Activated naive CD8-positive, alpha-beta T cell treated with anti-CD3 and anti-CD28 coated beads for 36 hours (primary cell): ENCODE measurements around the gene HSFX1. TPM values are rescaled to one million over a fixed set of nuclear protein-coding genes. Genes with fewer than 3 reads are reported as not detected.
"Not testable (repeated sequence)": the region's sequence is repeated elsewhere in the genome, so short reads cannot be mapped to it uniquely, and the experiment has no call there.

Experiments used
- DNase-seq: peaks from one replicate; pipeline ENCODE4 v3.0.0; 2021
- H3K27ac Mint-ChIP-seq: one replicate; pipeline ENCODE4 v1.8.0; 2022; ENCODE audit warnings: mild to moderate bottlenecking, moderate library complexity, mixed read lengths
- H3K27me3 Mint-ChIP-seq: one replicate; pipeline ENCODE4 v1.8.0; 2022; ENCODE audit warnings: mild to moderate bottlenecking, mixed read lengths
- H3K36me3 Mint-ChIP-seq: one replicate; pipeline ENCODE4 v1.8.0; 2021; ENCODE audit warnings: mild to moderate bottlenecking, mixed read lengths
- H3K4me1 Mint-ChIP-seq: one replicate; pipeline ENCODE4 v1.8.0; 2021; ENCODE audit warnings: mixed read lengths
- H3K4me3 Mint-ChIP-seq: one replicate; pipeline ENCODE4 v1.8.0; 2022; ENCODE audit warnings: mild to moderate bottlenecking, moderate library complexity, mixed read lengths
- H3K9me3 Mint-ChIP-seq: one replicate; pipeline ENCODE4 v1.8.0; 2022; ENCODE audit warnings: mixed read lengths
- total RNA-seq, 2 experiments: library from RNA; stranded (reverse); gene quantifications; one replicate each; pipeline ENCODE4 v1.2.3, GENCODE V29; 2021

The HSFX1 gene
- total RNA-seq, 2 experiments from 2014 or later = 0.24 to 0.25 TPM

- not testable (repeated sequence) for H3K27me3 Mint-ChIP-seq
Measured at GRCh38 chrX:149781727-149782126, 7.9 kb downstream of the HSFX1 start, which contains the start of gene MAGEA9. Gene MAGEA9, plus strand, starts transcription at chrX:149781930. Its CDS starts 4,281 bp downstream, at chrX:149786211.

GRCh38 chrX:149795531-149795930, 21.7 kb downstream of the HSFX1 start:
- not testable (repeated sequence) for H3K27ac Mint-ChIP-seq

More at GRCh38 chrX:149781727-149782126, 7.9 kb downstream of the HSFX1 start, which contains the start of gene MAGEA9:
- not testable (repeated sequence) for H3K27ac Mint-ChIP-seq, H3K4me1 Mint-ChIP-seq, DNase-seq, H3K36me3 Mint-ChIP-seq, H3K9me3 Mint-ChIP-seq, H3K4me3 Mint-ChIP-seq

GRCh38 chrX:149799095-149799714, 25.3 kb downstream of the HSFX1 start:
- peaks cover 2% of the 10 kb centered on the region for H3K36me3 Mint-ChIP-seq
- peak overlapping the region; percentile 68 for H3K27ac Mint-ChIP-seq
- no peak for DNase-seq
- H3K4me1 Mint-ChIP-seq = peaks cover 32% of the 10 kb centered on the region
- no peak overlapping the region for H3K4me3 Mint-ChIP-seq
- no peaks in the 10 kb centered on the region for H3K27me3 Mint-ChIP-seq
- H3K9me3 Mint-ChIP-seq = no peaks in the 10 kb centered on the region

More at GRCh38 chrX:149795531-149795930, 21.7 kb downstream of the HSFX1 start:
- H3K4me3 Mint-ChIP-seq, H3K9me3 Mint-ChIP-seq, H3K27me3 Mint-ChIP-seq, H3K36me3 Mint-ChIP-seq, DNase-seq: not testable (repeated sequence)
- peaks cover 24% of the 10 kb centered on the region for H3K4me1 Mint-ChIP-seq

- DNase-seq = no peak
- Mint-ChIP-seq H3K4me3 (no peak overlapping the region), H3K4me1 (peaks cover 32% of the 10 kb centered on the region), H3K36me3 (peaks cover 2% of the 10 kb centered on the region), H3K27me3 (no peaks in the 10 kb centered on the region), H3K9me3 (no peaks in the 10 kb centered on the region), H3K27ac (peak overlapping the region; percentile 68)
Measured at GRCh38 chrX:149799938-149800337, 26.1 kb downstream of the HSFX1 start.

GRCh38 chrX:149803458-149804062, 29.7 kb downstream of the HSFX1 start:
- no peaks in the 10 kb centered on the region for H3K9me3 Mint-ChIP-seq
- peaks cover 24% of the 10 kb centered on the region for H3K4me1 Mint-ChIP-seq
- H3K27ac Mint-ChIP-seq = no peak overlapping the region
- no peak for DNase-seq
- no peak overlapping the region for H3K4me3 Mint-ChIP-seq
- no peaks in the 10 kb centered on the region for H3K36me3 Mint-ChIP-seq
- H3K27me3 Mint-ChIP-seq = no peaks in the 10 kb centered on the region

- Mint-ChIP-seq H3K9me3 (no peaks in the 10 kb centered on the region), H3K36me3 (no peaks in the 10 kb centered on the region), H3K4me3 (no peak overlapping the region), H3K4me1 (peaks cover 21% of the 10 kb centered on the region), H3K27ac (no peak overlapping the region), H3K27me3 (no peaks in the 10 kb centered on the region)
- no peak for DNase-seq
Measured at GRCh38 chrX:149804102-149804501, 30.2 kb downstream of the HSFX1 start.

- Mint-ChIP-seq H3K36me3 (no peaks in the 10 kb centered on the region), H3K27me3 (no peaks in the 10 kb centered on the region), H3K27ac (no peak overlapping the region), H3K4me3 (no peak overlapping the region), H3K9me3 (no peaks in the 10 kb centered on the region), H3K4me1 (no peaks in the 10 kb centered on the region)
- DNase-seq = no peak
Measured at GRCh38 chrX:149807747-149808458, 34.0 kb downstream of the HSFX1 start.

- Mint-ChIP-seq H3K4me1 (peaks cover 8% of the 10 kb centered on the region), H3K9me3 (no peaks in the 10 kb centered on the region), H3K27me3 (peaks cover 26% of the 10 kb centered on the region), H3K4me3 (no peak overlapping the region), H3K36me3 (no peaks in the 10 kb centered on the region), H3K27ac (no peak overlapping the region)
- DNase-seq = no peak
Measured at GRCh38 chrX:149818652-149819051, 44.8 kb downstream of the HSFX1 start.

GRCh38 chrX:149819371-149819770, 45.5 kb downstream of the HSFX1 start:
- DNase-seq = no peak
- H3K9me3 Mint-ChIP-seq = no peaks in the 10 kb centered on the region
- no peaks in the 10 kb centered on the region for H3K36me3 Mint-ChIP-seq
- H3K27ac Mint-ChIP-seq = no peak overlapping the region
- peaks cover 8% of the 10 kb centered on the region for H3K4me1 Mint-ChIP-seq
- no peak overlapping the region for H3K4me3 Mint-ChIP-seq
- H3K27me3 Mint-ChIP-seq = peaks cover 24% of the 10 kb centered on the region

- no peaks in the 10 kb centered on the region for H3K9me3 Mint-ChIP-seq
- DNase-seq = peak; percentile 44
- peaks cover 23% of the 10 kb centered on the region for H3K27me3 Mint-ChIP-seq
- H3K4me1 Mint-ChIP-seq = peaks cover 24% of the 10 kb centered on the region
- no peak overlapping the region for H3K27ac Mint-ChIP-seq
- no peak overlapping the region for H3K4me3 Mint-ChIP-seq
- H3K36me3 Mint-ChIP-seq = no peaks in the 10 kb centered on the region
Measured at GRCh38 chrX:149825424-149825823, 51.6 kb downstream of the HSFX1 start.

Other genes starting within 250 kb of the HSFX1 start
- 10 to 100 TPM; 26.8 to 30.5 TPM for gene EOLA1, start 233.1 kb upstream of the HSFX1 start, total RNA-seq
- gene HSFX3, start 224.1 kb upstream of the HSFX1 start, total RNA-seq = not detected
- not detected for gene MAGEA9B, start 186.6 kb upstream of the HSFX1 start, total RNA-seq
- gene HSFX2, start 178.8 kb upstream of the HSFX1 start, total RNA-seq = not detected
- gene TMEM185A, start 142.3 kb upstream of the HSFX1 start, total RNA-seq = 10 to 100 TPM; 13.0 to 15.2 TPM
- gene MAGEA11, start 62.0 kb upstream of the HSFX1 start, total RNA-seq = not detected
- gene MAGEA9, start 7.9 kb downstream of the HSFX1 start, total RNA-seq = not detected
- gene MAGEA8, start 107.1 kb downstream of the HSFX1 start, total RNA-seq = not detected
- not detected for gene HSFX4, start 155.5 kb downstream of the HSFX1 start, total RNA-seq
- gene EOLA2, start 164.4 kb downstream of the HSFX1 start, total RNA-seq = 10 to 100 TPM; 42.4 to 47.8 TPM